ENCODE results near the gene POU3F1. TPM values are rescaled to one million over a fixed set of nuclear protein-coding genes. Genes with fewer than 3 reads are reported as not detected.

The POU3F1 gene
- total RNA-seq (under 1 TPM; 0.15 to 0.20 TPM), polyA plus RNA-seq (under 1 TPM; 0.04 to 0.18 TPM)
- long read RNA-seq, donor 1 = 0 reads
- long read RNA-seq, donor 2 = 0 reads
- long read RNA-seq, donor 3 = 0 reads
- long read RNA-seq, donor 4 = 0 reads
- long read RNA-seq, donor 5 = 0 reads

- no peaks in the 10 kb centered on the region for H3K36me3 ChIP-seq (ENCODE audit: control insufficient read depth in 4 of 4, insufficient read depth in 4 of 4, low read length in 4 of 4)
- H3K27me3 ChIP-seq (ENCODE audit: control insufficient read depth in 3 of 3, insufficient read depth in 3 of 3, low read length in 2 of 3) = peaks cover 3 to 59% (median 41%) of the 10 kb centered on the region in 3 donors
- 1% methylated on average over 54 to 92 of the region's 92 CpGs for WGBS, 2 donors
- DNase-seq (no peak), ATAC-seq (ENCODE audit: insufficient read depth, low FRiP score) (no peak)
- no peak within 1 kb of the TSS for H3K9ac ChIP-seq (ENCODE audit: insufficient read depth in 1 of 2, low read length in 2 of 2)
- peaks cover 0 to 35% (median 8%) of the 10 kb centered on the region in 5 donors for H3K4me1 ChIP-seq (ENCODE audit: control insufficient read depth in 5 of 5, insufficient read depth in 5 of 5, low read length in 5 of 5)
- no peak within 1 kb of the TSS for H3K27ac ChIP-seq (ENCODE audit: low read depth in 1 of 2, low read length in 1 of 2)
- no peak for TF ChIP-seq CTCF (IDR thresholded peaks at IDR 0.05; ENCODE audit: control extremely low read depth, extremely low read depth)
- H3K9me3 ChIP-seq (ENCODE audit: control insufficient read depth in 4 of 4, insufficient read depth in 3 of 4, low read length in 3 of 4) = no peaks in the 10 kb centered on the region
- H3K4me3 ChIP-seq = peak within 1 kb of the TSS; percentile 41
These were observed at the start of gene POU3F1 for GRCh38 chr1:38046333-38046883. Gene POU3F1, minus strand, starts transcription at chr1:38046793. Its CDS starts 50 bp downstream, at chr1:38046743.

GRCh38 chr1:38095454-38095931 is 48.9 kb upstream of the POU3F1 start:
- Histone ChIP-seq H3K4me1 (ENCODE audit: control insufficient read depth in 5 of 5, insufficient read depth in 5 of 5, low read length in 5 of 5) (no peaks in the 10 kb centered on the region), H3K9ac (ENCODE audit: insufficient read depth in 1 of 2, low read length in 2 of 2) (no peak overlapping the region), H3K36me3 (ENCODE audit: control insufficient read depth in 4 of 4, insufficient read depth in 4 of 4, low read length in 4 of 4) (no peaks in the 10 kb centered on the region), H3K9me3 (ENCODE audit: control insufficient read depth in 4 of 4, insufficient read depth in 3 of 4, low read length in 3 of 4) (no peaks in the 10 kb centered on the region), H3K4me3 (no peak overlapping the region), H3K27me3 (ENCODE audit: control insufficient read depth in 3 of 3, insufficient read depth in 3 of 3, low read length in 2 of 3) (peaks cover 0 to 6% (median 3%) of the 10 kb centered on the region in 3 donors), H3K27ac (ENCODE audit: low read depth in 1 of 2, low read length in 1 of 2) (no peak overlapping the region)
- TF ChIP-seq CTCF (IDR thresholded peaks at IDR 0.05; ENCODE audit: control extremely low read depth, extremely low read depth) = no peak
- no peak for DNase-seq
- ATAC-seq (ENCODE audit: insufficient read depth, low FRiP score) = no peak
- 87 to 92% methylated on average over 12 of the region's 12 CpGs for WGBS, 2 donors

GRCh38 chr1:38094711-38095290 is 48.2 kb upstream of the POU3F1 start:
- H3K4me1 ChIP-seq (ENCODE audit: control insufficient read depth in 5 of 5, insufficient read depth in 5 of 5, low read length in 5 of 5) = no peaks in the 10 kb centered on the region
- ATAC-seq (ENCODE audit: insufficient read depth, low FRiP score) (no peak), DNase-seq (no peak)
- TF ChIP-seq CTCF (IDR thresholded peaks at IDR 0.05; ENCODE audit: control extremely low read depth, extremely low read depth) = no peak
- no peak overlapping the region for H3K27ac ChIP-seq (ENCODE audit: low read depth in 1 of 2, low read length in 1 of 2)
- no peaks in the 10 kb centered on the region for H3K36me3 ChIP-seq (ENCODE audit: control insufficient read depth in 4 of 4, insufficient read depth in 4 of 4, low read length in 4 of 4)
- no peak overlapping the region for H3K4me3 ChIP-seq
- no peak overlapping the region for H3K9ac ChIP-seq (ENCODE audit: insufficient read depth in 1 of 2, low read length in 2 of 2)
- WGBS, 2 donors = 40 to 50% methylated on average over 11 of the region's 11 CpGs
- no peaks in the 10 kb centered on the region for H3K9me3 ChIP-seq (ENCODE audit: control insufficient read depth in 4 of 4, insufficient read depth in 3 of 4, low read length in 3 of 4)
- H3K27me3 ChIP-seq (ENCODE audit: control insufficient read depth in 3 of 3, insufficient read depth in 3 of 3, low read length in 2 of 3) = peaks cover 0 to 10% (median 3%) of the 10 kb centered on the region in 3 donors

Data from lung (tissue), 16 donors.